ENCODE measurements around the gene MLEC.

DNA sequence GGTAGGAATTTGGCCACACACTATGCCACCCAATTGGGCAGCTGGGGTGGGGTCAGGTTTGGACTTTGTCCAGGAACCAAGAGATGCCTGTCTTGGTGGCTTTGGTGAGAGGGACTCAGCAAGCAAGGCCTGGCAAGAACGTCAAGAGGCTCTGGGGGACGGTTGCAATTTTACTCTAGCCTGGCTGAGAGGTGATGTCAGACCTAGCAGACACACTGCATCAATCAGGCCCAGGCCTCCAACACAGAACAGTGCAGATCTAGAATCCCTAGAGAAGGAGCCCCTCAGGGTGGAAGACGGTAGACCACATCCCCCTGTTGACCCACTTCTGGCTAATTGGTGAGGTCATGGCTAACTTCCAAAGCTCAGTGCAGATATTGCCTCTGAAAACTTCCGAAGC, 21.7 kb downstream of the MLEC start:
- TF ChIP-seq, protein P1, sequence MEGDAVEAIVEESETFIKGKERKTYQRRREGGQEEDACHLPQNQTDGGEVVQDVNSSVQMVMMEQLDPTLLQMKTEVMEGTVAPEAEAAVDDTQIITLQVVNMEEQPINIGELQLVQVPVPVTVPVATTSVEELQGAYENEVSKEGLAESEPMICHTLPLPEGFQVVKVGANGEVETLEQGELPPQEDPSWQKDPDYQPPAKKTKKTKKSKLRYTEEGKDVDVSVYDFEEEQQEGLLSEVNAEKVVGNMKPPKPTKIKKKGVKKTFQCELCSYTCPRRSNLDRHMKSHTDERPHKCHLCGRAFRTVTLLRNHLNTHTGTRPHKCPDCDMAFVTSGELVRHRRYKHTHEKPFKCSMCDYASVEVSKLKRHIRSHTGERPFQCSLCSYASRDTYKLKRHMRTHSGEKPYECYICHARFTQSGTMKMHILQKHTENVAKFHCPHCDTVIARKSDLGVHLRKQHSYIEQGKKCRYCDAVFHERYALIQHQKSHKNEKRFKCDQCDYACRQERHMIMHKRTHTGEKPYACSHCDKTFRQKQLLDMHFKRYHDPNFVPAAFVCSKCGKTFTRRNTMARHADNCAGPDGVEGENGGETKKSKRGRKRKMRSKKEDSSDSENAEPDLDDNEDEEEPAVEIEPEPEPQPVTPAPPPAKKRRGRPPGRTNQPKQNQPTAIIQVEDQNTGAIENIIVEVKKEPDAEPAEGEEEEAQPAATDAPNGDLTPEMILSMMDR (IDR thresholded peaks at IDR 0.05) = no peak
- no peak for TF ChIP-seq POLR2AphosphoS5 (IDR thresholded peaks at IDR 0.05)
- TF ChIP-seq POLR2A (IDR thresholded peaks at IDR 0.05) = no peak

Measured in breast epithelium (tissue), 3 donors.